ENCODE data around the gene AIG1.
"Not testable (repeated sequence)": the region's sequence is repeated elsewhere in the genome, so short reads cannot be mapped to it uniquely, and the experiment has no call there.

Gene AIG1

GRCh38 chr6:143290206-143290605 lies 229.5 kb downstream of the AIG1 start:
- DNase-seq: no peak

- no peak for DNase-seq
These were observed 232.8 kb downstream of the AIG1 start for GRCh38 chr6:143293523-143293922.

GRCh38 chr6:143294265-143294860 lies 233.7 kb downstream of the AIG1 start:
- no peak for DNase-seq

- DNase-seq: no peak
These were observed 235.2 kb downstream of the AIG1 start for GRCh38 chr6:143295932-143296331.

GRCh38 chr6:143298071-143298470 lies 237.4 kb downstream of the AIG1 start:
- DNase-seq: no peak

- DNase-seq: no peak
These were observed 238.8 kb downstream of the AIG1 start for GRCh38 chr6:143299253-143300166.

GRCh38 chr6:143301188-143301587 lies 240.5 kb downstream of the AIG1 start:
- no peak for DNase-seq

- DNase-seq: not testable (repeated sequence)
These were observed 247.1 kb downstream of the AIG1 start for GRCh38 chr6:143307760-143308159.

- no peak for DNase-seq
These were observed 252.5 kb downstream of the AIG1 start for GRCh38 chr6:143313163-143313562.

- no peak for DNase-seq
These were observed 260.9 kb downstream of the AIG1 start for GRCh38 chr6:143321491-143322086.

GRCh38 chr6:143322386-143322785 lies 261.7 kb downstream of the AIG1 start:
- no peak for DNase-seq

GRCh38 chr6:143323729-143324470 lies 263.2 kb downstream of the AIG1 start:
- DNase-seq: no peak

GRCh38 chr6:143325379-143326140 lies 264.9 kb downstream of the AIG1 start:
- DNase-seq: no peak

GRCh38 chr6:143328876-143329275 lies 268.2 kb downstream of the AIG1 start:
- DNase-seq: no peak

GRCh38 chr6:143329323-143329722 lies 268.6 kb downstream of the AIG1 start:
- DNase-seq: no peak

- no peak for DNase-seq
These were observed 270.7 kb downstream of the AIG1 start for GRCh38 chr6:143331362-143331761.

GRCh38 chr6:143332153-143332845 lies 271.6 kb downstream of the AIG1 start:
- no peak for DNase-seq

- no peak for DNase-seq
These were observed 272.4 kb downstream of the AIG1 start for GRCh38 chr6:143333081-143333480.

- no peak for DNase-seq
These were observed 273.2 kb downstream of the AIG1 start for GRCh38 chr6:143333749-143334520.

- no peak for DNase-seq
These were observed 275.2 kb downstream of the AIG1 start for GRCh38 chr6:143335865-143336264.
